Loucy (cell line): ENCODE results near the gene GRK6.

Source experiments
- CTCF ChIP-seq: fragments of 200-600 bp; sonication (generic); conservative IDR thresholded peaks from 2 replicates; pipeline ENCODE4 v1.5.1; 2014; ENCODE audit warnings: mild to moderate bottlenecking, antibody characterized with exemption, low read length
- EZH2phosphoT487 ChIP-seq: fragments of 200-600 bp; IDR thresholded peaks from 2 replicates; pipeline ENCODE4 v1.6.1; 2018; ENCODE audit warnings: antibody characterized with exemption, mild to moderate bottlenecking, moderate library complexity, borderline replicate concordance

GRCh38 chr5:177447066-177447610 lies 20.7 kb downstream of the GRK6 start:
- TF ChIP-seq CTCF (no peak), EZH2phosphoT487 (no peak)
